ENCODE data around the gene LYPD4. TPM values are rescaled to one million over a fixed set of nuclear protein-coding genes. Genes with fewer than 3 reads are reported as not detected.

The LYPD4 gene
- total RNA-seq, 1 donor from 2014 or later, result not detected

GRCh38 chr19:41821003-41821735, 23.3 kb downstream of the LYPD4 start:
- Histone ChIP-seq H3K79me2 (ENCODE audit: low read depth) (no peaks in the 10 kb centered on the region), H3F3A (ENCODE audit: low read depth) (no peaks in the 10 kb centered on the region), H3K27me3 (peaks cover 11% of the 10 kb centered on the region), H3K9me3 (ENCODE audit: low read depth) (no peaks in the 10 kb centered on the region), H4K20me1 (ENCODE audit: low read depth) (no peaks in the 10 kb centered on the region), H3K4me2 (no peak overlapping the region), H3K9ac (no peak overlapping the region), H3K27ac (no peak overlapping the region), H3K4me1 (no peaks in the 10 kb centered on the region), H3K36me3 (no peaks in the 10 kb centered on the region), H2AFZ (replicated peaks) (no peak overlapping the region), H3K4me3 (no peak overlapping the region)
- Mint-ChIP-seq H3K4me1 (no peaks in the 10 kb centered on the region), H3K27me3 (ENCODE audit: insufficient read depth, low read depth) (peaks cover 6% of the 10 kb centered on the region), H3K9me3 (no peaks in the 10 kb centered on the region), H3K27ac (no peak overlapping the region), H3K4me3 (no peak overlapping the region), H3K36me3 (no peaks in the 10 kb centered on the region)
- TF ChIP-seq CTCF (IDR thresholded peaks at IDR 0.05) (peak; percentile 62), EZH2phosphoT487 (IDR thresholded peaks at IDR 0.05) (no peak)
- DNase-seq (ENCODE audit: low spot score), result peak; percentile 53

- Histone ChIP-seq H3K9ac (no peak overlapping the region), H3K4me2 (no peak overlapping the region), H3K27ac (no peak overlapping the region), H3K27me3 (no peaks in the 10 kb centered on the region), H3K4me1 (no peaks in the 10 kb centered on the region), H3K79me2 (ENCODE audit: low read depth) (no peaks in the 10 kb centered on the region), H3K9me3 (ENCODE audit: low read depth) (no peaks in the 10 kb centered on the region), H3K4me3 (no peak overlapping the region), H3K36me3 (no peaks in the 10 kb centered on the region), H2AFZ (replicated peaks) (no peak overlapping the region), H4K20me1 (ENCODE audit: low read depth) (no peaks in the 10 kb centered on the region), H3F3A (ENCODE audit: low read depth) (no peaks in the 10 kb centered on the region)
- H3K9me3 Mint-ChIP-seq, result no peaks in the 10 kb centered on the region
- DNase-seq (ENCODE audit: low spot score), result no peak
- peaks cover 6% of the 10 kb centered on the region for H3K27me3 Mint-ChIP-seq (ENCODE audit: insufficient read depth, low read depth)
- H3K4me3 Mint-ChIP-seq, result no peak overlapping the region
- no peaks in the 10 kb centered on the region for H3K4me1 Mint-ChIP-seq
- no peak overlapping the region for H3K27ac Mint-ChIP-seq
- no peaks in the 10 kb centered on the region for H3K36me3 Mint-ChIP-seq
- TF ChIP-seq EZH2phosphoT487 (IDR thresholded peaks at IDR 0.05) (no peak), CTCF (IDR thresholded peaks at IDR 0.05) (no peak), EZH2 (IDR thresholded peaks at IDR 0.05) (no peak)
Observed at GRCh38 chr19:41816761-41817160, 27.7 kb downstream of the LYPD4 start.

- H3K36me3 Mint-ChIP-seq, result no peaks in the 10 kb centered on the region
- H3K4me1 ChIP-seq, result no peaks in the 10 kb centered on the region
- no peaks in the 10 kb centered on the region for H3K27me3 ChIP-seq
- no peak overlapping the region for H3K4me3 ChIP-seq
- TF ChIP-seq EZH2 (IDR thresholded peaks at IDR 0.05), result no peak
- no peak for TF ChIP-seq EZH2phosphoT487 (IDR thresholded peaks at IDR 0.05)
- TF ChIP-seq CTCF (IDR thresholded peaks at IDR 0.05), result no peak
- no peaks in the 10 kb centered on the region for H3K79me2 ChIP-seq (ENCODE audit: low read depth)
- H3K9ac ChIP-seq, result no peak overlapping the region
- H3K9me3 Mint-ChIP-seq, result no peaks in the 10 kb centered on the region
- H2AFZ ChIP-seq (replicated peaks), result no peak overlapping the region
- H4K20me1 ChIP-seq (ENCODE audit: low read depth), result no peaks in the 10 kb centered on the region
- H3K4me2 ChIP-seq, result no peak overlapping the region
- H3K4me3 Mint-ChIP-seq, result no peak overlapping the region
- H3K36me3 ChIP-seq, result no peaks in the 10 kb centered on the region
- H3K9me3 ChIP-seq (ENCODE audit: low read depth), result no peaks in the 10 kb centered on the region
- no peaks in the 10 kb centered on the region for H3F3A ChIP-seq (ENCODE audit: low read depth)
- H3K27ac ChIP-seq, result no peak overlapping the region
- H3K27me3 Mint-ChIP-seq (ENCODE audit: insufficient read depth, low read depth), result peaks cover 6% of the 10 kb centered on the region
- no peaks in the 10 kb centered on the region for H3K4me1 Mint-ChIP-seq
- no peak overlapping the region for H3K27ac Mint-ChIP-seq
- DNase-seq (ENCODE audit: low spot score), result no peak
Observed at GRCh38 chr19:41815301-41815700, 29.2 kb downstream of the LYPD4 start.
